Tongue (tissue), 2 donors: ENCODE results near the gene THSD4. TPM values are rescaled to one million over a fixed set of nuclear protein-coding genes. Genes with fewer than 3 reads are reported as not detected.
"Not testable (repeated sequence)": the region's sequence is repeated elsewhere in the genome, so short reads cannot be mapped to it uniquely, and the experiment has no call there.

Experiments
- DNase-seq: peaks from one replicate; pipeline ENCODE4 v3.0.0-alpha.2; 2015
- total RNA-seq: library from RNA; depleted of rRNA; stranded (reverse); fragments of >200 nt; gene quantifications from one replicate; pipeline ENCODE4 v1.2.3, GENCODE V29; 2014

THSD4 gene
- total RNA-seq, 1 donor from 2014 or later, result 43.2 TPM

GRCh38 chr15:71352125-71352524 lies 236.9 kb downstream of the THSD4 start:
- DNase-seq, result peak; percentile 88

GRCh38 chr15:71352765-71353164 lies 237.5 kb downstream of the THSD4 start:
- DNase-seq, result no peak

GRCh38 chr15:71353171-71353570 lies 237.9 kb downstream of the THSD4 start:
- no peak for DNase-seq

GRCh38 chr15:71355268-71355667 lies 240.0 kb downstream of the THSD4 start:
- DNase-seq, result no peak

- peak; percentile 95 for DNase-seq
These were observed 242.1 kb downstream of the THSD4 start for GRCh38 chr15:71357321-71357732.

GRCh38 chr15:71357967-71358366 lies 242.7 kb downstream of the THSD4 start:
- DNase-seq, result no peak

- DNase-seq, result no peak
These were observed 244.0 kb downstream of the THSD4 start for GRCh38 chr15:71359246-71359645.

- no peak for DNase-seq
These were observed 247.3 kb downstream of the THSD4 start for GRCh38 chr15:71362556-71362955.

GRCh38 chr15:71362987-71363968 lies 248.0 kb downstream of the THSD4 start:
- no peak for DNase-seq

GRCh38 chr15:71364117-71364584 lies 248.9 kb downstream of the THSD4 start:
- no peak for DNase-seq

- DNase-seq, result no peak
These were observed 251.3 kb downstream of the THSD4 start for GRCh38 chr15:71366522-71366921.

GRCh38 chr15:71366926-71367325 lies 251.7 kb downstream of the THSD4 start:
- DNase-seq, result no peak

GRCh38 chr15:71367737-71368136 lies 252.5 kb downstream of the THSD4 start:
- DNase-seq, result not testable (repeated sequence)

- DNase-seq, result not testable (repeated sequence)
These were observed 257.5 kb downstream of the THSD4 start for GRCh38 chr15:71372769-71373168.

GRCh38 chr15:71373917-71374316 lies 258.6 kb downstream of the THSD4 start:
- DNase-seq, result no peak

GRCh38 chr15:71374607-71375352 lies 259.5 kb downstream of the THSD4 start:
- DNase-seq, result no peak

GRCh38 chr15:71375934-71376333 lies 260.7 kb downstream of the THSD4 start:
- no peak for DNase-seq

GRCh38 chr15:71379893-71380292 lies 264.6 kb downstream of the THSD4 start:
- no peak for DNase-seq

GRCh38 chr15:71380345-71380744 lies 265.1 kb downstream of the THSD4 start:
- no peak for DNase-seq

- no peak for DNase-seq
These were observed 269.2 kb downstream of the THSD4 start for GRCh38 chr15:71384501-71384900.

- DNase-seq, result no peak
These were observed 269.8 kb downstream of the THSD4 start for GRCh38 chr15:71385026-71385425.

GRCh38 chr15:71385457-71385856 lies 270.2 kb downstream of the THSD4 start:
- DNase-seq, result peak; percentile 64

- DNase-seq, result no peak
These were observed 270.7 kb downstream of the THSD4 start for GRCh38 chr15:71386005-71386404.
